Small intestine (tissue), 7 donors: ENCODE results near the gene BICRAL. TPM values are rescaled to one million over a fixed set of nuclear protein-coding genes. Genes with fewer than 3 reads are reported as not detected.

ENCODE experiments used
- DNase-seq, 2 donors: peaks; one replicate each; pipeline versions ENCODE4 v3.0.0 to v3.0.0-alpha.2; 2013
- FAIRE-seq: peaks from 2 replicates; lab custom pipeline; 2012; peaks lifted over from hg19 to GRCh38; lab: Jason Lieb, UNC
- H3K27ac ChIP-seq, 3 donors: one replicate each; pipeline ENCODE4 v1.5.1; 2013; ENCODE audit warnings: low read length in 2 of 3, mild to moderate bottlenecking in 2 of 3, control low read depth in 1 of 3, inconsistent platforms in 1 of 3, low read depth in 1 of 3, moderate library complexity in 1 of 3
- H3K27me3 ChIP-seq, 3 donors: one replicate each; pipeline ENCODE4 v1.6.1; 2013; ENCODE audit warnings: low read length in 3 of 3, inconsistent platforms in 1 of 3; ENCODE audit not compliant: control insufficient read depth in 3 of 3, insufficient read depth in 3 of 3
- H3K36me3 ChIP-seq, 3 donors: one replicate each; pipeline ENCODE4 v1.6.1; 2013; ENCODE audit warnings: low read length in 3 of 3, inconsistent platforms in 1 of 3, low read depth in 1 of 3, mild to moderate bottlenecking in 1 of 3, moderate library complexity in 1 of 3; ENCODE audit not compliant: control insufficient read depth in 3 of 3, insufficient read depth in 2 of 3
- H3K4me1 ChIP-seq, 3 donors: one replicate each; pipeline ENCODE4 v1.6.1; 2013; ENCODE audit warnings: low read length in 2 of 3, inconsistent platforms in 1 of 3, low read depth in 1 of 3, mild to moderate bottlenecking in 1 of 3, moderate library complexity in 1 of 3; ENCODE audit not compliant: control insufficient read depth in 3 of 3, insufficient read depth in 2 of 3
- H3K4me3 ChIP-seq, 3 donors: one replicate each; pipeline ENCODE4 v1.5.1; 2013; ENCODE audit warnings: low read length in 3 of 3, control low read depth in 1 of 3, inconsistent platforms in 1 of 3, low read depth in 1 of 3, mild to moderate bottlenecking in 1 of 3, moderate library complexity in 1 of 3
- H3K9me3 ChIP-seq, 2 donors: one replicate each; pipeline ENCODE4 v1.6.1; 2013; ENCODE audit warnings: low read depth in 1 of 2, low read length in 1 of 2; ENCODE audit not compliant: control insufficient read depth in 2 of 2, insufficient read depth in 1 of 2
- WGBS, 3 donors: extraction: QIAGEN DNeasy Blood & Tissue Kit; methylation state at CpG; one replicate each; pipeline ENCODE4 v1.1.7; 2013; 5-methylcytosine and 5-hydroxymethylcytosine counted together
- polyA plus RNA-seq, 4 donors: library from polyadenylated mRNA; stranded (reverse) in 3 of 4; unstranded in 1 of 4; fragments of 200-250 nt in 3 of 4; fragments of 120-200 nt in 1 of 4; gene quantifications; one replicate each; pipeline versions ENCODE4 v1.2.1 to v1.2.3, GENCODE V29; 2013
- donor health status: healthy with polysubstance abuse.
- donor health status: control.
- donor health status: control.
- donor health status: Bipolar disorder and iron deficiency.
- donor health status: healthy.

The BICRAL gene
- polyA plus RNA-seq, 4 donors: 3.2 to 15.4 (median 4.7) TPM

GRCh38 chr6:42783876-42784642 lies 2.2 kb downstream of the BICRAL start:
- WGBS, 3 donors: 0 to 1% (median 1%) methylated on average over 10 of the region's 10 CpGs
- Histone ChIP-seq H3K27ac (peak overlapping the region; percentile 91 to 100 (median 100)), H3K4me1 (peaks cover 2 to 12% (median 11%) of the 10 kb centered on the region in 3 donors), H3K36me3 (peaks cover 0 to 2% (median 0%) of the 10 kb centered on the region in 3 donors), H3K4me3 (peak overlapping the region; percentile 67 to 99 (median 84)), H3K27me3 (no peaks in the 10 kb centered on the region), H3K9me3 (no peaks in the 10 kb centered on the region)
- DNase-seq (peak in 1 of 2 donors; percentile 41), FAIRE-seq (no peak)

DNA sequence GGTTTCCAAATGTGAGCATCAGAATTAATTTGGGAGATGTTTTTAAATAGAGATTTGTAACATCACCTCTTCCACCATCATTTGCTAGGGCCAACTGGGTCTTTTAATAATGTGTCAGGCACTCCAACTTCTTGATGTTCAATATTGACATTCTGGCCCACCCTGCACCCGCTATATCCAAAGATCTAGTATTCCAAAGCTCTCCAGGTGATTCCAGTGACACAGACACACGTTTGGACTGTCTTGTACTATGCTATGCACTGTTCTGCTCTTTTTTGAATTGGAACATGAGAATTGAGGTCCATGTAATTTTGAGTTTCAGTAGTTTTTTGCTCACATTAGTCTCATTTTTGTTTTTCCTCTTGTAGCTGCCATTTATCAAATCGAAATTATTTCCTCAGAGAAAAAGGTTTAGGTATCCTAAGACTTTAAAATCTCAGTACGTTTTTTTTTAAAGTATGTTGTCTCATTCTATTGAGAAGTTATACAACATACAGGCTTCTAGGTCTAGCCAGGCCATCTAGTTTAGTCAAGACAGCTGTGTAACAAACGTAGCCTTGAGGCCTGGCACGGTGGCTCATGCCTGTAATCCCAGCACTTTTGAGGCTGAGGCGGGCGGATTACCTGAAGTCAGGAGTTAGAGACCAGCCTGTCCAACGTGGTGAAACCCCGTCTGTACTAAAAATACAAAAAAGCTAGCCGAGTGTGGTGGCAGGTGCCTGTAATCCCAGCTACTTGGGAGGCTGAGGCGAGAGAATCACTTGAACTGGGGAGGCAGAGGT lies 3.1 kb downstream of the BICRAL start:
- 51 to 70% (median 68%) methylated on average over 12 of the region's 12 CpGs for WGBS, 3 donors
- DNase-seq (no peak), FAIRE-seq (no peak)
- Histone ChIP-seq H3K27me3 (no peaks in the 10 kb centered on the region), H3K9me3 (no peaks in the 10 kb centered on the region), H3K36me3 (peaks cover 0 to 2% (median 0%) of the 10 kb centered on the region in 3 donors), H3K4me1 (peaks cover 2 to 16% (median 16%) of the 10 kb centered on the region in 3 donors), H3K4me3 (peak overlapping the region; percentile 29 to 84 (median 67)), H3K27ac (peak overlapping the region; percentile 11 to 91 (median 70))

- no peak for FAIRE-seq
- H3K4me1 ChIP-seq: peaks cover 2 to 17% (median 16%) of the 10 kb centered on the region in 3 donors
- H3K4me3 ChIP-seq: peak overlapping the region in 1 of 3 donors; percentile 12
- WGBS, 3 donors: 86 to 90% (median 87%) methylated on average over 3 of the region's 3 CpGs
- no peak overlapping the region for H3K27ac ChIP-seq
- no peak for DNase-seq
- H3K27me3 ChIP-seq: no peaks in the 10 kb centered on the region
- H3K36me3 ChIP-seq: peaks cover 0 to 5% (median 0%) of the 10 kb centered on the region in 3 donors
- H3K9me3 ChIP-seq: no peaks in the 10 kb centered on the region
Observed at GRCh38 chr6:42786525-42786985, 4.7 kb downstream of the BICRAL start.

DNA sequence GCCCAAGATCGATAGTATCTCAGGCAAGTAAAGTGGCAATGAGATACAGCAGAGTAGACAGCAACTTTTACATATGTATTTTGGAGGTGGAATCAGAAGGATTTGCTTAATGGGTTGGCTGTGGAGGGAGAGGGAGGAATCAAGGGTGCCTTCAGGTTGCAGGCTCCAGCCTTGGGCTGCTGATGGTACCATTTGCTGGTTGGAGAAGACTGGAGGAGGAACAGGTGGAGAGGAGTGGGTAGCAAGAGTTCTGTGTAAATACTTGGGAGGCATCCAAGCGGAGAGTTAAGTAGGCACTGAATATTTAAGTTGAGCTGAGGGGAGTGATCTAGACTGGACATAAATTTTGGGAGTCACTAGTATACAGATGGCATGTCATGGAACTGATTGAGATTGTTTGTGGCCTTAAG lies 5.2 kb downstream of the BICRAL start:
- H3K27me3 ChIP-seq: no peaks in the 10 kb centered on the region
- 82 to 95% (median 90%) methylated on average over 2 of the region's 2 CpGs for WGBS, 3 donors
- peaks cover 2 to 17% (median 16%) of the 10 kb centered on the region in 3 donors for H3K4me1 ChIP-seq
- H3K9me3 ChIP-seq: no peaks in the 10 kb centered on the region
- H3K27ac ChIP-seq: peak overlapping the region in 1 of 3 donors; percentile 54
- no peak for DNase-seq
- no peak for FAIRE-seq
- H3K4me3 ChIP-seq: no peak overlapping the region
- peaks cover 0 to 5% (median 0%) of the 10 kb centered on the region in 3 donors for H3K36me3 ChIP-seq

GRCh38 chr6:42788671-42789070 lies 6.8 kb downstream of the BICRAL start:
- H3K4me3 ChIP-seq: no peak overlapping the region
- peaks cover 0 to 7% (median 0%) of the 10 kb centered on the region in 3 donors for H3K36me3 ChIP-seq
- WGBS, 3 donors: 65 to 83% (median 81%) methylated on average over 4 of the region's 4 CpGs
- no peaks in the 10 kb centered on the region for H3K27me3 ChIP-seq
- peaks cover 2 to 17% (median 16%) of the 10 kb centered on the region in 3 donors for H3K4me1 ChIP-seq
- H3K27ac ChIP-seq: no peak overlapping the region
- DNase-seq (no peak), FAIRE-seq (no peak)
- H3K9me3 ChIP-seq: no peaks in the 10 kb centered on the region

- H3K27me3 ChIP-seq: no peaks in the 10 kb centered on the region
- no peaks in the 10 kb centered on the region for H3K9me3 ChIP-seq
- no peak for FAIRE-seq
- no peak overlapping the region for H3K4me3 ChIP-seq
- peak overlapping the region in 1 of 3 donors; percentile 39 for H3K27ac ChIP-seq
- H3K4me1 ChIP-seq: peaks cover 0 to 15% (median 12%) of the 10 kb centered on the region in 3 donors
- peaks cover 0 to 7% (median 0%) of the 10 kb centered on the region in 3 donors for H3K36me3 ChIP-seq
- no peak for DNase-seq
- whole genome bisulfite sequencing, 3 donors: 55 to 73% (median 73%) methylated on average over 5 of the region's 5 CpGs
Observed at GRCh38 chr6:42790549-42791181, 8.8 kb downstream of the BICRAL start.

- no peak overlapping the region for H3K4me3 ChIP-seq
- no peak for FAIRE-seq
- WGBS, 3 donors: 75 to 89% (median 82%) methylated on average over 3 of the region's 3 CpGs
- no peak for DNase-seq
- H3K36me3 ChIP-seq: peaks cover 0 to 7% (median 0%) of the 10 kb centered on the region in 3 donors
- no peak overlapping the region for H3K27ac ChIP-seq
- peaks cover 0 to 9% (median 8%) of the 10 kb centered on the region in 3 donors for H3K4me1 ChIP-seq
- no peaks in the 10 kb centered on the region for H3K9me3 ChIP-seq
- no peaks in the 10 kb centered on the region for H3K27me3 ChIP-seq
Observed at GRCh38 chr6:42791706-42792320, 10.0 kb downstream of the BICRAL start.
